Measurements from ENCODE around the gene TPRG1L.

GRCh38 chr1:3679098-3679555 lies 54.3 kb downstream of the TPRG1L start:
- TF ChIP-seq, protein P1, sequence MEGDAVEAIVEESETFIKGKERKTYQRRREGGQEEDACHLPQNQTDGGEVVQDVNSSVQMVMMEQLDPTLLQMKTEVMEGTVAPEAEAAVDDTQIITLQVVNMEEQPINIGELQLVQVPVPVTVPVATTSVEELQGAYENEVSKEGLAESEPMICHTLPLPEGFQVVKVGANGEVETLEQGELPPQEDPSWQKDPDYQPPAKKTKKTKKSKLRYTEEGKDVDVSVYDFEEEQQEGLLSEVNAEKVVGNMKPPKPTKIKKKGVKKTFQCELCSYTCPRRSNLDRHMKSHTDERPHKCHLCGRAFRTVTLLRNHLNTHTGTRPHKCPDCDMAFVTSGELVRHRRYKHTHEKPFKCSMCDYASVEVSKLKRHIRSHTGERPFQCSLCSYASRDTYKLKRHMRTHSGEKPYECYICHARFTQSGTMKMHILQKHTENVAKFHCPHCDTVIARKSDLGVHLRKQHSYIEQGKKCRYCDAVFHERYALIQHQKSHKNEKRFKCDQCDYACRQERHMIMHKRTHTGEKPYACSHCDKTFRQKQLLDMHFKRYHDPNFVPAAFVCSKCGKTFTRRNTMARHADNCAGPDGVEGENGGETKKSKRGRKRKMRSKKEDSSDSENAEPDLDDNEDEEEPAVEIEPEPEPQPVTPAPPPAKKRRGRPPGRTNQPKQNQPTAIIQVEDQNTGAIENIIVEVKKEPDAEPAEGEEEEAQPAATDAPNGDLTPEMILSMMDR (IDR thresholded peaks at IDR 0.05): no peak
- no peak for TF ChIP-seq POLR2A (IDR thresholded peaks at IDR 0.05)

Measured in testis (tissue), 2 donors.